Forelimb muscle (tissue), 1 donor: ENCODE results near the gene ILRUN. TPM values are rescaled to one million over a fixed set of nuclear protein-coding genes. Genes with fewer than 3 reads are reported as not detected.
"Not testable (repeated sequence)": the region's sequence is repeated elsewhere in the genome, so short reads cannot be mapped to it uniquely, and the experiment has no call there.

Experiments used
- DNase-seq: peaks from one replicate; pipeline ENCODE4 v3.0.0-alpha.2; 2013; ENCODE audit warnings: low read depth
- polyA plus RNA-seq: library from polyadenylated mRNA; unstranded; fragments of 120-200 nt; gene quantifications from one replicate; pipeline ENCODE4 v1.2.1, GENCODE V29; 2013; ENCODE audit not compliant: insufficient read length

Gene ILRUN
- polyA plus RNA-seq, 1 donor = 87.2 TPM

GRCh38 chr6:34697904-34698559 is 1.5 kb upstream of the ILRUN start:
- no peak for DNase-seq

GRCh38 chr6:34697544-34697836 is 923 bp upstream of the ILRUN start:
- no peak for DNase-seq

- DNase-seq = no peak
Measured at GRCh38 chr6:34696189-34696738, 303 bp downstream of the ILRUN start.

GRCh38 chr6:34695729-34696188 is 808 bp downstream of the ILRUN start:
- DNase-seq = no peak

- DNase-seq = no peak
Measured at GRCh38 chr6:34692280-34692679, 4.3 kb downstream of the ILRUN start.

- DNase-seq = no peak
Measured at GRCh38 chr6:34689742-34690141, 6.8 kb downstream of the ILRUN start.

- no peak for DNase-seq
Measured at GRCh38 chr6:34688956-34689355, 7.6 kb downstream of the ILRUN start.

- no peak for DNase-seq
Measured at GRCh38 chr6:34684919-34685318, 11.6 kb downstream of the ILRUN start.

- no peak for DNase-seq
Measured at GRCh38 chr6:34684364-34684763, 12.2 kb downstream of the ILRUN start.

GRCh38 chr6:34680802-34681515 is 15.6 kb downstream of the ILRUN start:
- DNase-seq = no peak

GRCh38 chr6:34680313-34680712 is 16.3 kb downstream of the ILRUN start:
- not testable (repeated sequence) for DNase-seq

- no peak for DNase-seq
Measured at GRCh38 chr6:34679552-34680253, 16.9 kb downstream of the ILRUN start.

- no peak for DNase-seq
Measured at GRCh38 chr6:34676140-34676539, 20.4 kb downstream of the ILRUN start.

GRCh38 chr6:34674930-34675329 is 21.6 kb downstream of the ILRUN start:
- not testable (repeated sequence) for DNase-seq

GRCh38 chr6:34674268-34674639 is 22.3 kb downstream of the ILRUN start:
- no peak for DNase-seq

GRCh38 chr6:34673064-34673463 is 23.5 kb downstream of the ILRUN start:
- no peak for DNase-seq

GRCh38 chr6:34672657-34673043 is 23.9 kb downstream of the ILRUN start:
- no peak for DNase-seq

GRCh38 chr6:34671801-34672656 is 24.5 kb downstream of the ILRUN start:
- DNase-seq = no peak

- DNase-seq = no peak
Measured at GRCh38 chr6:34671367-34671766, 25.2 kb downstream of the ILRUN start.

- DNase-seq = not testable (repeated sequence)
Measured at GRCh38 chr6:34668799-34669198, 27.8 kb downstream of the ILRUN start.

- no peak for DNase-seq
Measured at GRCh38 chr6:34667481-34668238, 28.9 kb downstream of the ILRUN start.
